Measurements from ENCODE around the gene ERAL1.
"Not testable (repeated sequence)": the region's sequence is repeated elsewhere in the genome, so short reads cannot be mapped to it uniquely, and the experiment has no call there.

Gene ERAL1

DNA sequence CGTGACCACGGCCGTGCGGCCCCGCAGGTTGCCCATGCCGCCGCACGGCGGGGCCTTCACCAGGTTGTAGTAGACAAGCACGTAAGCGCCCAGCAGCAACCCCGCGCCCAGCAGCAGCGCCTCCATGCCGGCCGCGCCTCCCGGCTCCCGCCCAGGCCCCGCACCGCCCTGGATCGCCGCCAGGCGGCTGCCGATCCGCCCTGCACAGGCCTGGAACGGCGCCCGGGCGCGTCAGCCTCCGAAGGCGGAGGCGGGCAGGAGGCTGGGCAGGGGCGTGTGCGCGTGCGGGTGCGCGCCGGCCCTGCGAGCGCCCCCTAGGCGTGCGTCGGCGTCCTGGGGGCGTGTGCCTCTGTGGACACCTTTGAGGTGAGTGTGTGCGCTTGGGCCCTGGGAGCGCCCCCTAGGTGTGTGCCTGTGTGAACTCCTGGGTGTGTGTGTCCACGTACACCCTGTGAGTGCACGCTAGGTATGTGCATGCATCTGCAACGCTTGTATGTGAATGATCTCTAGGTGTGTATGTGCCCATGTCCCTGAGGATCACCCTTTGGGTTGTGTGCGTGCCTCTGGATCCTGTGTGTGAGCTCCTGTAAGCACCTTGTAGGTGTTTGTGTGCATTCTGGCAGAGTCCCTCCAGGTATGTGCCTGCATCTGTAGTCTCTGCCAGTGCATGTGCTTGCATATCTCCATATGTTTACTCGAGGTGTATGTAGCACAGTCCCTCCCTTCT, 48.2 kb downstream of the ERAL1 start, which contains the start of gene DHRS13:
Gene DHRS13 (minus strand): TSS at position 261 of the 727 bp plus-strand sequence. CDS start 135 bp downstream, at position 126.
- CTCF ChIA-PET, result interaction anchor here (0.6 to 8.6 kb wide), 21 partner anchors 10 to 183 kb away, joined by 3 to 47 read pairs (median 5); partner anchors contain the start of gene RPL23A
- Mint-ChIP-seq H3K9me3 (no peaks in the 10 kb centered on the region), H3K4me3 (peak within 1 kb of the TSS; percentile 93), H3K4me1 (peaks cover 47% of the 10 kb centered on the region), H3K27ac (peak within 1 kb of the TSS; percentile 94), H3K36me3 (peaks cover 48% of the 10 kb centered on the region), H3K27me3 (no peaks in the 10 kb centered on the region)
- DNase-seq, result peak; percentile 95

DNA sequence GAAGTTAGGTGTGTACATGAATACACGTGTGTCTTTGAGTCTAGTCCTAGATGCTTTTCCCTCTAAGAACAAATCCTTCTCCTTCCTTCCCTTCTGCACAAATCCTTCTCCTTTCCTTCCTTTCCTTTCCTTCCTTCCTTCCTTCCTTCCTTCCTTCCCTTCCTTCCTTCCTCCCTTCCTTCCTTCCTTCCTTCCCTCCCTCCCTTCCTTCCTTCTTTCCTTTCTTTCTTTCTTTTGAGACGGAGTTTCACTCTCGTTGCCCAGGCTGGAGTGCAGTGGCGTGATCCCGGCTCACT, 48.7 kb downstream of the ERAL1 start:
- peaks cover 46% of the 10 kb centered on the region for H3K36me3 Mint-ChIP-seq
- H3K27me3 Mint-ChIP-seq, H3K9me3 Mint-ChIP-seq, DNase-seq: not testable (repeated sequence)
- CTCF ChIA-PET, result interaction anchor here (0.6 to 8.6 kb wide), 14 partner anchors 9 to 139 kb away, joined by 3 to 47 read pairs (median 5); no protein-coding TSS in a partner anchor
- H3K4me3 Mint-ChIP-seq, result peak overlapping the region; percentile 93
- H3K27ac Mint-ChIP-seq, result peak overlapping the region; percentile 77
- peaks cover 44% of the 10 kb centered on the region for H3K4me1 Mint-ChIP-seq

DNA sequence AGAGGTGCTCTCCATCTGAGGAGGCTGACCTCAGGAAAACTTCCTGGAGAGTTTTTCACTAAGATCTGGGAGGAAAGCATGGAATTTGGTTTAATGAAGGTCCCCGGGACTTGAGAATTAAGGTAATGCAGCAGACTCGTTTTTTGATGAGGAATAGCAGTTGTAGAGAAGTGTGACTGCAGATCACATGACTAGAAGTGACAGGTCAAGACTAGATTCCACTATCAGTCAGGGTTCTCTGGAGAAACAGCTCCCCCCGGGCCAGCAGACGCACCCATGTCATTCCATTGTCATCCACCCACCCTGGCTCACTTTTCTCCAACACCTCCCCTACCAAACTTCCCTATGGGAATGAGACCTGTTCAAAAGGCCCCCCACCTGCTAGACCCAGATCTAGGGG, 50.0 kb downstream of the ERAL1 start:
- no peak overlapping the region for H3K4me3 Mint-ChIP-seq
- no peaks in the 10 kb centered on the region for H3K9me3 Mint-ChIP-seq
- no peaks in the 10 kb centered on the region for H3K27me3 Mint-ChIP-seq
- CTCF ChIA-PET, result interaction anchor here (1.6 to 8.6 kb wide), 3 partner anchors 11 to 141 kb away, joined by 3 to 47 read pairs (median 6); no protein-coding TSS in a partner anchor
- no peak for DNase-seq
- H3K27ac Mint-ChIP-seq, result no peak overlapping the region
- H3K36me3 Mint-ChIP-seq, result peaks cover 41% of the 10 kb centered on the region
- H3K4me1 Mint-ChIP-seq, result peaks cover 34% of the 10 kb centered on the region

DNA sequence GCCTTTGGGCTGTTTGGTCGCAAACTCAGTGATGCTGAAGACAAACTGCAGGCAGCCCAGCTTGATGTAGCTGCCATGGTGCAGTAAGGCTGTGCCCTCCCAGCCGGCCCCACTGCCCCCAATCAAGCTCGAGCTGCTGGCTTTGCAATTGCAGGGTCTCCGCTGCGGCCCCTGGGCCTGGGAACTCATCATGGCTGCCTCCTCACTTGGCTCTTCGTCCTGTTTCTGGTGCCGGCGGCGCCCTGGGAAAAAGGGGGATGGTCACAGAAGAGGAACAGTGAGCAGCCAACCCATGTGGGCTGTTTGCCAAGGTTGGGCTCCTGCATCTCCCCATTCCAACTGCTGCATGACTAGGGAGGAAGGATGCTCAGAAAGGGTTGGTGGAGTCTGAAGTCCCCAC, 51.5 kb downstream of the ERAL1 start:
- no peaks in the 10 kb centered on the region for H3K9me3 Mint-ChIP-seq
- CTCF ChIA-PET, result interaction anchor here (0.7 to 2.0 kb wide), 3 partner anchors 9 to 180 kb away, joined by 3 to 6 read pairs (median 3); no protein-coding TSS in a partner anchor
- peaks cover 45% of the 10 kb centered on the region for H3K36me3 Mint-ChIP-seq
- no peak overlapping the region for H3K4me3 Mint-ChIP-seq
- no peaks in the 10 kb centered on the region for H3K27me3 Mint-ChIP-seq
- DNase-seq, result no peak
- H3K4me1 Mint-ChIP-seq, result peaks cover 25% of the 10 kb centered on the region
- no peak overlapping the region for H3K27ac Mint-ChIP-seq

DNA sequence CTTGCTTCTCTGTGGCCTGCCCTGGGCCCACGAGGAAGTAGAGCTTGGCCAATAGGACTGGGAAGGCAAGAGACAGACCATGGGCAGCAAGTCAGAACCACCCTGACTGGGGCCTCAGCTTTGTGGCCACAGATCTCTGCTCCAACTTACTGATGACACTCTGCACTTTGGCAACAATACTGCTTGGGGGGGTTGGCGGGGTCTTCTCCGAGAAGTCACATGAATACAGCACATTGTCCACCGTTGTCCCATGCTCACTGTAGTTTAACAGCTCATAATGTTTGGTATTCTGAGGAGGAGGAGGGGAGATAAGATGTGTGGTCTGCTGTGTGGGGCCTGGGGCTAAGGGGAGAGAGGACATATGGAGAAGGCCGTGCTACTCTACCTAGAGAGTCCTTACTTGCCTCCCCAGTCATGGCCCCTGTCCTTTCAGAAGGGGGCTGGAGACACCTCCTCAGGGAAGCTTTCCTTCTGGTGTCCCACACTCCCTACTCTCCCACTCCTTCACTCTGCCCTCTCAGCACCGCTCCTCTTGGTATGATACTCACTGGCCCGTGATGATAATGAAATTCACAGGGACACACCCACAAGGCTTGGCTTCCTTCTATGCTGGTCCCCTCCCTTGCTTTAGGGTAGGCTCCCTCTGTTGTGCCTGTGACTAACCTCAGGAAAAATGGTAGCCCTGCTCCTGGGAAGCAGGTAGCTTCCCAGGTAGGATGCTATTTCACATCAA, 52.1 kb downstream of the ERAL1 start:
- Mint-ChIP-seq H3K4me3 (no peak overlapping the region), H3K27ac (no peak overlapping the region), H3K36me3 (peaks cover 45% of the 10 kb centered on the region), H3K4me1 (peaks cover 19% of the 10 kb centered on the region), H3K27me3 (no peaks in the 10 kb centered on the region), H3K9me3 (no peaks in the 10 kb centered on the region)
- CTCF ChIA-PET, result interaction anchor here (0.6 to 2.4 kb wide), 5 partner anchors 9 to 180 kb away, joined by 3 to 10 read pairs (median 3); no protein-coding TSS in a partner anchor
- no peak for DNase-seq

DNA sequence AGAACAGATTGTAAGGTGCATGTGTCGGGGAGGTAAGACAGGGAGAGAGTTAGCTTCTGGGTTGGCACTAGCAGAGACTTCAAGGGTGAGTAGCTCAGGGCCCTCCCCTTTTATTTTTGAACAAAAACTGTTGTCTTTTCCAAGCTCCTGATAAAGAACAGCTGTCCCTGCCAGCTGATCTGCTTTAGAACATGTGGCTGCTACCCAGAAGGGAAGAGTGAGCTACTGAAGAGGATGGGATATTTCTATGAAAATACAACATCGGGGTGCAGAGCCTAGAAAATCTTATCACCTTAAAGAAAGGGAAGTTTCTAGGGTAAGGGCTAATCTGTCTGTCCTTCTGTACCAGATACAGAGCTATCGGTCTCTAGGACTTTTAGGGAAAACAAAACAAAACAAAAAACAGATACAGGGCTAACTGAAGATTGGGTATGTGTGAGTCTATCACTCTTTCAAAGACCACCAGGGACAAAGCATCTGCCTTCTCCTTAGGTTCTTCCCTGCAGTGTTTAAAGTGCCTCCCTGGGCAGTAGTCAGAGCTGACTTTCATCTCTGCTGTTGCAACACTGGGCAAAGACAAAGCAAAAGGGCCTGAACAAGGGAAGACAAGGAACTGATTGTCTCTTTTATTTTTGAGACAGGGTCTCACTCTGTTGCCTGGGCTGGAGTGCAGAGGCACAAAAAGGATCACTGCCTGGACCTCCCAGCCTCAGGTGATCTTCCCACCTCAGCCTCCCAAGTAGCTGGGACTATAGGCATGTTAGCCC, 53.1 kb downstream of the ERAL1 start:
- CTCF ChIA-PET, result interaction anchor here (1.0 to 2.4 kb wide), 4 partner anchors 14 to 181 kb away, joined by 3 to 10 read pairs (median 4); partner anchors contain the start of gene TLCD1
- Mint-ChIP-seq H3K36me3 (peaks cover 52% of the 10 kb centered on the region), H3K27ac (no peak overlapping the region), H3K4me1 (peaks cover 14% of the 10 kb centered on the region), H3K9me3 (no peaks in the 10 kb centered on the region), H3K4me3 (no peak overlapping the region), H3K27me3 (no peaks in the 10 kb centered on the region)
- DNase-seq, result no peak

DNA sequence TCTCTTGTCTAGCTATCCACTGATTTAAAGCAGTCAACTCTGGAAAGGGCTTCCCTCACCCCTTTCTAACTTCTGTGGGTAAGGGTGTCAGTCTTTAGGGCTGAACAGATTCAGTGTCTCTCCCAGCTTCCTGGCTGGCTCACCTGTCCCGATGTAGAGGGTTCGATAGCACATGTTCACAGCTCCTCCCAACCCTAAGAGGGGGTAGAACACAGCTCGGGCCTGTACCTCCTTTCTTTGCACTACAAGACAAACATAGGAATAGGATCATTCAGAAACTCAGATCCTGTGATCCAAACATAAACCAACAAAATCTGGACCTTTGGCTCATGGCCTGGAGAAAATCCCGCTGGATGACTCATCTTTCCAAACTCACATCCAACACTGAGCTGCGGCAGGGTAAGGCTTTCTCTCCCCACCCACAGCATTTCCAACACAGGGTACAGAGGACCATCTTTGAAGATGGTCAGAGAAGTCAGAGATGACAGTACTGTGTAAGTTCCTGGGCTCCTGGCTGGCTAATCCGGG, 53.9 kb downstream of the ERAL1 start:
- Mint-ChIP-seq H3K27ac (no peak overlapping the region), H3K27me3 (no peaks in the 10 kb centered on the region), H3K4me1 (peaks cover 7% of the 10 kb centered on the region), H3K4me3 (no peak overlapping the region), H3K36me3 (peaks cover 60% of the 10 kb centered on the region), H3K9me3 (no peaks in the 10 kb centered on the region)
- CTCF ChIA-PET, result interaction anchor here (1.0 to 2.4 kb wide), 4 partner anchors 13 to 182 kb away, joined by 3 to 10 read pairs (median 4); partner anchors contain the start of gene TLCD1
- DNase-seq, result no peak

DNA sequence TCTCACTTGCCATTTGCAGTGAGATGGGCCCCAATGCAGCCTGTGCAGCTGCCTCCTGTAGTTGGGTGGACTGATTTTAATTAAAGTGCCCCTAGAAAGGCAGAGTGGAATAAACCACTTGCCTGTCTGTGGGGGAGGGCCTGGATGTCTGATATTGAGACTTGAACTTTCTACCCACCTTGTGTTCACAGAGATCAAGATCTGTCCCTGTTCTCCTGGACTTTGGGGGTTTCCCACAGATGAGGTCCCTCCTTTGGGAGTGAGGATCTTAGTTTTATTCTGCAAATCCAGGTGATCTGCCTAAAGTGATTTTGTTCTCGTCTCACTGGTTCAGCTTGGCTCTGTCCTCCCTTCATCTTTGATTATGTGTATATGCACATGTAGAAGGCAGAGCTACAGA, 55.7 kb downstream of the ERAL1 start:
- Mint-ChIP-seq H3K27ac (peak overlapping the region; percentile 52), H3K27me3 (no peaks in the 10 kb centered on the region), H3K4me3 (no peak overlapping the region), H3K9me3 (no peaks in the 10 kb centered on the region), H3K36me3 (peaks cover 70% of the 10 kb centered on the region), H3K4me1 (no peaks in the 10 kb centered on the region)
- CTCF ChIA-PET, result interaction anchor here (0.8 to 1.8 kb wide), 5 partner anchors 43 to 207 kb away, joined by 3 to 9 read pairs (median 6); no protein-coding TSS in a partner anchor
- no peak for DNase-seq

Measured in activated naive CD4-positive, alpha-beta T cell treated with anti-CD3 and anti-CD28 coated beads, Interleukin-2, amount 10 ng/mL, durations not matched to agents 7 days and 5 days (primary cell).